ENCODE data around the gene THAP11. TPM values are rescaled to one million over a fixed set of nuclear protein-coding genes. Genes with fewer than 3 reads are reported as not detected.

Gene THAP11
- polyA plus RNA-seq, 2 of the 4 experiments (the other 2 are of a cell fraction): 30.9 to 33.2 TPM

GRCh38 chr16:67846320-67847063 is 4.4 kb downstream of the THAP11 start, which contains the start of gene NUTF2 (continued):
- TF ChIP-seq BCL3 (IDR thresholded peaks at IDR 0.05): 0 out of 3 replicates have a peak, but pooled peaks have one; percentile 75
- TF ChIP-seq MYC (IDR thresholded peaks at IDR 0.05; ENCODE audit: borderline replicate concordance, low read length): peak; percentile 92
- TF ChIP-seq EP300 (IDR thresholded peaks at IDR 0.05): 0 out of 5 replicates have a peak, but pooled peaks of 1 of the 2 experiments have one; percentile 11
- no peak for TF ChIP-seq HDAC2 (IDR thresholded peaks at IDR 0.05)
- TF ChIP-seq HMGXB4 (CRISPR knock-in tag; IDR thresholded peaks at IDR 0.05; ENCODE audit: borderline replicate concordance): no peak
- no peak for TF ChIP-seq ATOH8 (CRISPR knock-in tag; IDR thresholded peaks at IDR 0.05; ENCODE audit: low read depth)
- TF ChIP-seq E2F6 (IDR thresholded peaks at IDR 0.05; ENCODE audit: borderline replicate concordance, low read depth): peak; percentile 46
- peak; percentile 68 for TF ChIP-seq POLR2A (IDR thresholded peaks at IDR 0.05; ENCODE audit: low read length)

- under 1% methylated on average over 19 of the region's 62 CpGs for WGBS (ENCODE audit: missing lambda C conversion rate)
- Histone ChIP-seq H3K4me2 (peak within 1 kb of the TSS; percentile 98), H3K9me3 (no peaks in the 10 kb centered on the region), H3K27ac (peak within 1 kb of the TSS; percentile 89 to 98), H3K4me1 (peaks cover 40% of the 10 kb centered on the region), H3K4me3 (peak within 1 kb of the TSS; percentile 93)
- CTCF ChIA-PET: interaction anchor here (1.3 to 4.1 kb wide), 4 partner anchors 31 to 36 kb away, joined by 3 to 38 read pairs (median 13); partner anchors contain the start of gene NRN1L
- ATAC-seq: peak; percentile 64 to 72
- FAIRE-seq: no peak
- POLR2A ChIA-PET: no interaction called here
- TF ChIP-seq TFCP2L1 (CRISPR knock-in tag; IDR thresholded peaks at IDR 0.05) (peak; percentile 47; the same call in 1 of the 2 replicates), KDM5A (IDR thresholded peaks at IDR 0.05) (peak; percentile 40; the same call in 1 of the 2 replicates), NFE2L2 (conservative IDR thresholded peaks at IDR 0.05; ENCODE audit: low read length) (no peak), JUN (IDR thresholded peaks at IDR 0.05) (peak in 1 of 2 experiments; percentile 45; a peak in 4 of 5 replicates), PHF8 (IDR thresholded peaks at IDR 0.05; ENCODE audit: borderline replicate concordance, low read depth) (0 out of 2 replicates have a peak, but pooled peaks have one; percentile 46), MYC (IDR thresholded peaks at IDR 0.05; ENCODE audit: borderline replicate concordance, low read length) (peak; percentile 28; the same call in 1 of the 2 replicates), FOXS1 (CRISPR knock-in tag; IDR thresholded peaks at IDR 0.05) (no peak), FOSL2 (IDR thresholded peaks at IDR 0.05) (no peak), FOSL2 (CRISPR knock-in tag; IDR thresholded peaks at IDR 0.05) (no peak), SMC3 (IDR thresholded peaks at IDR 0.05) (no peak), SREBF2 (IDR thresholded peaks at IDR 0.05) (no peak)
- peak in 1 of 2 experiments; percentile 66 for DNase-seq (ENCODE audit: low read depth in 1 of 2, low spot score in 1 of 2)
Observed at GRCh38 chr16:67847064-67847861, 5.1 kb downstream of the THAP11 start, which contains the start of gene CENPT. TSS of gene CENPT (minus strand) at chr16:67847693. CDS start at chr16:67833859, 13,834 bp downstream.

All from A549 (cell line).